ENCODE measurements around the gene GPRC5D.
A peak's percentile ranks its signal among the peaks of the same experiment; 100 is the strongest.

The GPRC5D gene

DNA sequence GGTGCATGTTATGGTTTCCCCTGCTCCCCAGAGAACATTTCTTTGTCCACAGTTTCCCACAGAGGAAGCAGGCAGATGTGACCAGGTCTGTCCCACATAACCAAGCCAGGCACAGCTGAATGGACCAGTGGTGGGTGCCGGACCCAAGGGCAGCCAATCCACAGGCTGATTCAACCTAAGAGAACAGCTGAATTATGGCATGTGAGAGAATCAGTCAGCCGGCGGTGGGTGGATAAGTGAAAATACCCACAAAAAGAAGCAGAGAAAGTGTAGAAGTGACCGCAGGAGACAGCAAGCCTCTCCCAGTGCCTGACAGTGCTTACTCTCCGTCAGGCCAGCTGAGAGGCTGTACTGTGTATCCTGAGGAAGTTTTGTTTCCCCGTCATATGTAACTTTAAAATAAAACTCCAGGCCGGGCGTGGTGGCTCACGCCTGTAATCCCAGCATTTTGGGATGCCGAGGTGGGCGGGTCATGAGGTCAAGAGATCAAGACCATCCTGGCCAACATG, 14.9 kb downstream of the GPRC5D start:
- no peak for DNase-seq (ENCODE audit: low spot score)

DNA sequence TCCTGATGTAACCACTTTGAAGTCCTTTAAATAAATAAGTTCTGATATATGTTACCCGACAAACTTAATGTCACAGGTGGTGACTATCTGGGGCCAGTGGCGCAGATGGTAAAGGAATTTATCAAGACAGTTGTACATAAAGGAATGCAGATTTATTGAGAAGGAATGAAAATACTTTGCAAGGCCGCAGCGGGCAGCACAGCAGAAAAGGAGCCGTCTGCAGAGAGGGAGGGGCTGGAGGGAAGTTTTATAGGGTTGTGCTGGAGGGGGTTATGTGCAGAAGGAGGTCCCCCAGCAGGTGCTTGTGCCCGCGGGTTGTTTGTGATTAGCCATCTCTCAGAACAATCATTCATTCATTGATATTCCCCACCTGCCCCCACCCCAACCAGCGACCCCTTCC, 17.4 kb downstream of the GPRC5D start:
- no peak for DNase-seq (ENCODE audit: low spot score)

DNA sequence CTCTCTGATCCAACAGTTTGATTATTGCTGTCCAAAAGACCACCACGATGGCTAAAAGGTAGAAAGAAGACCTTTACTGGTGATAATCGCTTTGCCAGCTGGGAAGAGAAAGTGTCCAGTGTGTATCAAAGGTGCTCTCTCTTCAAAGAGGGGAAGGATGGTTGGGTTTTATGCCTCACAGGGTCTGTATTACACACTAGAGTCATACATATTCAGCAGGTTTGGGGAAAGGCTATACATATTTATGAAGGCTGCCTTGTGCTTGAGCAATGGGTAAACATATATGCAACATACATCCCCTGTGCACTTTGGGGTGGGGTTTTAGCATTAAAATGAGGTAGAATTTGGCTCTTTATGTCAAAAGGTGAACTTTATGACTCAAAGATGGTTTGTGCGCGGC, 18.2 kb downstream of the GPRC5D start:
- DNase-seq (ENCODE audit: low spot score) = no peak

DNA sequence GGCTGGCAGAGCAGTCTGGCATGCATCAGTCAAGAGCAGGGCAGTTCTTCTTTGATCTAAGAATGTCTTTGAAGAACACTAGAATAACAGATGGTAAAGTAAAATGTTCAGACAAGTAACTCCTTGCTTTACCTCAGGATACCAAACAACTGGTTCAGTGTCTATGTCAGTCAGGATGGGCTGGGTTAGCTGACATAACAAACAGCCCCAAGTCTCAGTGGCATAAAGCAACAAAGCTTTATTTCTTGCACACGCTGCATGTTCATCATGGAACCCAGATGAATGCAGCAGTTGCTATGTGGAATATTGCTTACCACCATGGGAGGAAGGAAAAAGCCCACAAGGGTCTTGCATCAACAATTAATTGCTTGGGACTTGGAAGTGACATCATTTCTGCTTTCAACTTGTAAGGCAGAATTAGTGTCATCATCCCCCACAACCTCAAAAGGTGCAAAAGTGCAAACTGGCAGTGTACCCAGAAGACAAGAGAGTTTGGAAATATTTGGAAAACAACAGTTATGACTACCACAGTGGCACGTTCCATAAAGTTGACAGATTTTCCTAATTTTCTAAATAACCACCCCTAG, 21.2 kb downstream of the GPRC5D start:
- DNase-seq (ENCODE audit: low spot score) = no peak

DNA sequence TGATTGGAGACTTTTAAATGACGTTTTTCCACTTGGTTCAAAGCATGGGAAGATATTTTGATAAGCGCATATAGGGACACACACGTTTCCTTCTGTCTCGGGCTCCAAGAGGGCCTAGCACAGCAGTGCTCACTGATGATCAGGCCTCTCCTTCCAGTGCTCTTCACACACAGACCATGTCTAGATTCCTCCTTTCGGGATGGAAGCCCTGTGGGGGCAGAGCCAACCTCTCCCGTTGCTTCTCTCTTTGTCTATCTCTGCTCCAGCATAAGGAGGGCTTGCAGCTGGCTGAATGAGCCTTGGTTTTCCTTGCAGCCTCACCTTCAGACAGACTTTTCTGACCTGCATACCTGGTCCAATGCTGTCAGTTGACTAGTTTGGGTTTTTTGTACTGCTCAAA, 22.3 kb downstream of the GPRC5D start:
- no peak for DNase-seq (ENCODE audit: low spot score)

DNA sequence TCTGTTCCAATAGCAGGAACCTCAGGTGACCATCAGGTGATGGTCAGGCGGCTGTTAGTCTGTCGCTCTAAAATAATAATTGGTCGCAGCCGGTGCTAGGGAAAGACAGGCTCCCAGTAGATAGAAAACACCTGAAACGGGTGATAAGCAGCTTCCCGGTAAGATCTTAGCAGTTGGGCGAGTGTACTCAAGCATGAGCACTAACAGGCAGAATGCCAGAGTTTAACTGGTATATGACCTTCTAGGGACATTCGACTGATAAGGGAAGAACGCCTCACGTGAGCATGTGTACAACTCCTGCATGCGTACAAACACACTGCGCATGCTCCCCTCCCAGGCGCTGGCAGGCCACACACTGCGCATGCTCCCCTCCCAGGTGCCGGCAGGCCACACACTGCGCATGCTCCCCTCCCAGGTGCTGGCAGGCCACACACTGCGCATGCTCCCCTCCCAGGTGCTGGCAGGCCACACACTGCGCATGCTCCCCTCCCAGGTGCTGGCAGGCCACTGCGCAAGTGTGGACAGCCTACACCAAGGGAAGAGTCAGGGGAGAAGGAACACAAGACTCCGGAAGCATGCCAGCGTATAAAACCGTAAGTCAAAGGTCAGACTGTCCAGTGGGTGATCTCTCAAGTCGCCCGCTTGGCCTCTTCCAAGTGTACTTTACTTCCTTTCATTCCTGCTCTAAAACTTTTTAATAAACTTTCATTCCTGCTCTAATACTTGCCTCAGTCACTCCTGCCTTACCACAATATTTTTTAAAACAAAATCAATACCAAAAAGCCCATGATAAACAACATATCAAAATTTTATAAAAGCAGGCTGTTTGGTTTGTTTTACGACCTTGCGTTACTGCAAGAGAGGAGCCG, 24.5 kb downstream of the GPRC5D start:
- no peak for DNase-seq (ENCODE audit: low spot score)

DNA sequence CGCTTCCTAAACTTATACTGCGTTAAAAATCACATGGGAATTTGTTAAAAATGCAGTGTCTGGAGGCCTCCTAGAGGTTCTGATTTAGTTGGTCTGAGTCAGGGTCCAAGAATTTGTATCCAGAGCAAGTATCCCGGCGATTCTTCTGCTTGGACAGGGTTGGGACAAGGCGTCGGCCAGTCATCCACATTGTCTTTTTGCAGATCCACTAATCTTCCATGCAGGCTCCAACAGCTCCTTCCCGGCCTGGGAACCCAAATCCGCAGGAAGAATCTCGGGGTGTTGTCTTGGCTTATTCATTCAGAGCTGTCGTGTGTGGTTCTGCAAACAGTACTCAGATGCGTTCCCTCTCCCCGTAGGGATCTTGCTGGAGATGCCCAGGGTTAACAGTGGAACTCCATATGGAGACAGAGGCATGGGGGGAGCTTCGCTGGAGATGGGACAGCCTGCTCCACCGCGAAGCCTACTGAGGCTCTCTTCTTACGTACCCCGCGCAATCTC, 25.3 kb downstream of the GPRC5D start:
- DNase-seq (ENCODE audit: low spot score) = no peak

DNA sequence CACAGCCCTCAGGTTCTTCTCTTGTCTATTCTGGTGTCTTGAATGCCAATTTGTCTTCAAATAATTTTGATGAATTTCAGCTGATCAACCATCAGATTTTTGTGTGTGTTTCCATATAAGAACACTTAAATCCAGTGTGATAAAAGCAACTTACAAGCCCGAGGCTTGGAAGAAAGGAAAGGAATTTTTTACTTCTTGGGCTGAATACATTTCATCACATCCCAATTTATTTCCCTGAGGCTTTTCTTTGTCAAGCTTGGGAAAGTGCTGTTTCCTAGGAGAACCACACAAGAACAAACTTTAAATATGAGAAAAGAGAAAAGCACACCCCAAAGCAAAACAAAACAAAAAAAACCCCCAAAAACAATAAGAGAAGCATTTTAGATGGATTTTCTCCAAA, 26.6 kb downstream of the GPRC5D start:
- no peak for DNase-seq (ENCODE audit: low spot score)

DNA sequence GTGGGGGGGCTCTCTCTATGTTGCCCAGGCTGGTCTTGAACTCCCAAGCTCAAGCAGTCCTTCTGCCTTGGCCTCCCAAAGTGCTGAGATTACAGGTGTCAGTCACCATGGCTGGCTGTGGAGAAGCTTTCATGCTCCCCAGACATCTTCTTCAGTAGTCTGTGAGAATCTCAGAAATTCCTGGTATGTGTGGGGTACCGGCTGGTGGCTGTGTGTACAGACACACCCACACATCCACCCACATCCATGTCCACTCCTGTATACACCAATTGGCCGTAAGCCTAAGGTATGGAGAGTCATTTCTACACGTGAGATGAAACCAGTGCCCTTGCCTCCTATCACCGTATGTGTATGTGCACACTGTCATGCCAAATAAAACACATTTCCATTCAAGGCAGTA, 27.8 kb downstream of the GPRC5D start:
- DNase-seq (ENCODE audit: low spot score) = no peak

DNA sequence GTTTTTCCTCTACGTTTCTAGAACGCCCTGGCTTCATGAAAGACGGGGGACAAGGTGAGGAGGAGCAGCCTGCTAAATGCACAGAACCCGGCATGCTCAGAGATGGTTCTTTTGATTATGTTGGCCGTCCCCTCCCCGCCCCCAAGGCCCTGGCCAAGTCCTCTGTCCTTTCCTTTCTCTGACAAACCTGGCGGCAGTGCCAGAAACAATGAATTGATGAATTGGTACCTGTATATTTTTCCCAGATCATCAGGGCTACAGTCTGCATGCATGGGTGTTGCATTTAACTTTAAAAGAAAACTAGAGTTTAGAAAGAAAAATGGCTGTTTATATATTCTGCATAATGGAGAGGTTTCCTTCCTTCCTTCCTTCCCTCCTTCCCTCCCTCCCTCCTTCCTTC, 29.0 kb downstream of the GPRC5D start:
- DNase-seq (ENCODE audit: low spot score) = no peak

DNA sequence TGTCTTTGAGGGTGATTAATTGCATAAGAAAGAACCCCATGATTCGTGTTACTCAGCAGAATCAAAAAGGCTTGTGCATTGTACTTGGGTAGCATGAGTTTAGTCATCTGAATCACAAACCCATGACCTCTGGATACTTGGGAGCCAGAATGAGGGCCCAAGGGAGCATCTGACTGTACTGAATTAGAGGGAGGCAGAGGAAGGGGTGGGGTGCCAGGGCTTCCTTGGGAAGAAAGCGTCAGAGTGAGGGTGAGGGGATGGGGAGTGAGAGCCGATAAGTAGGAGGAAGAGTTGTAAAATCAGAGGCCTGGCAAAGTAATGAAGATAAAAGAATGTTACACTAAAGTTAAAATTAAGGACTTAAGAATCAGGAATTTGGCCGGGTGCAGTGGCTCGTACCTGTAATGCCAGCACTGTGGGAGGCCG, 29.8 kb downstream of the GPRC5D start:
- DNase-seq (ENCODE audit: low spot score) = peak; percentile 48

DNA sequence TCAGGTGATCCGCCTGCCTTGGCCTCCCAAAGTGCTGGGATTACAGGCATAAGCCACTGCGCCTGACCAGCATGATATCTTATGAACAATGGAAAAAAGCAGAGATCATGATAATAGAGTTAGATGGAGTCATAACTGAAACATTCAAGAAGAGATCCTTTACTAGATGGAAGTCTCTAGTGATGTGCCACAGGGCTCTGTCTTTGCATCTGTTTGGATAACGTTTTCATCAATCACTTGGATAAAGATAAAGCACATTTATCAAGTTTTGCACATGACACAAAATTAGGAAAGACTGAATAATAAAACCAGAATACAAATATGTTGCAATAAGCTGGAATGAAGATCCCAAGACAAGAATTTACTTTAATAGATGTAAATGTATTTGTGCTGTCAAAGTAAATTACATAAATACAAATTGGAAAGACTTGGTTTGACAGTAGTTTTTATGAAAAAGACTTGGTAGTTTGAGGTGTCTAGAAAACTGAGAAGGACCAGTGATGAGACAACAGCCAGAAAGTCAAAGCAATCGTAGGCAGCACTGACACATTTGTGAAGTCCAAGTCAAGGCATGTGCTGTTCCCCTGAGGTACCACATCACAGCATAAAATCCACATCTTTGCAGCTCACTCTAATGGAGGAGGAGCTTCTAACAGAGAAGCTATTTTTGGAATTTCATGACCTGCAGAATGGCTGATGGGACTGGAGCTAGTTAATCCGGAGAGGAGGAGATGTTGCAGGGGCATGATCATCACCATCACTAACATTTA, 32.1 kb downstream of the GPRC5D start:
- no peak for DNase-seq (ENCODE audit: low spot score)

DNA sequence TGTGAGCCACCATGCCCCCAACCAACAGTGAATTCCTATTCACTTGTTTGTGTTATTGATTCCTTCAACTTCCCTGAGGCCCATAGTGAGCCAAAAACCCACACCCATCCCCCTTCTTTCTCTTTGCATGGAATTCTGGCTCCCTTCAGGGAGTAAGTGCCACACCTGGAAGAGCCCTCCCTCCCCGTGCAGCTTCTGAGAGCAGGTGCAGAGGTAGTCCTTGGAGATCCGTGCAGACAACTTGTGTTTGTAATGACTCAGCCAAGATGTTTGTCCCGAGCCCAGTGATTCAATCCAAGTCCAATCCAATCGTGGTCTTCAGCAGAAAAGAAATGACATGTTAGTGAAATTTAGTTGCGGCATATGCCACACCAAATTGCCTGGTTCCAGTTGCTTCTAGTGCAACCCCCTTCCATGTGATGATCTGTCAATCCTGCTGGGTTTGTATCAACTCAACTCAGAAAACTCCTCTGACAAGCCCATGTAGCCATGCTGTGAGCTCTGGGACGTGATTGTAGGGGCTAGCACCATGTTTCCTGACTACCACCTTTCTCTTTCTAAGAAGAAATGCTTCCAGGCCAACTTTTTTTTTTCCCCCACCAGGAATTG, 33.1 kb downstream of the GPRC5D start:
- DNase-seq (ENCODE audit: low spot score) = no peak

DNA sequence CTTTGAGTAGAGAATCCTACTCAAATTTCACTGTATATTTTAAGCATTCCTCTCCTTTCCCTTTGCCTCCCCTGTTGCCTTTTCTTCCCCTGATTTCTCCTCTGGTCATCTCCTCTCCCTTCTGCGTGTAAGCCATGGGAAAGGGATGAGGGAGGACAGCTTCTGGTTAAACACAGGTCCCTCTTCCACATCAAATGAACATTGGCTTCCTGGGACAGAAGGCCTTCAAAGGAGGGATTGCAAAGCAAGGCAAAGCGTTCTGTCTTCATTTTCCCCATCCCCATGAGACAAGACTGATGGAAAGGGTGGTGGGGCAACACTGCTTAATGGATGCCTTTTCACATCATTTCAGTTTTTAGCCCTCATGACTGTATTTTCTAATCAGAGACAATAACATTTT, 34.5 kb downstream of the GPRC5D start:
- no peak for DNase-seq (ENCODE audit: low spot score)

DNA sequence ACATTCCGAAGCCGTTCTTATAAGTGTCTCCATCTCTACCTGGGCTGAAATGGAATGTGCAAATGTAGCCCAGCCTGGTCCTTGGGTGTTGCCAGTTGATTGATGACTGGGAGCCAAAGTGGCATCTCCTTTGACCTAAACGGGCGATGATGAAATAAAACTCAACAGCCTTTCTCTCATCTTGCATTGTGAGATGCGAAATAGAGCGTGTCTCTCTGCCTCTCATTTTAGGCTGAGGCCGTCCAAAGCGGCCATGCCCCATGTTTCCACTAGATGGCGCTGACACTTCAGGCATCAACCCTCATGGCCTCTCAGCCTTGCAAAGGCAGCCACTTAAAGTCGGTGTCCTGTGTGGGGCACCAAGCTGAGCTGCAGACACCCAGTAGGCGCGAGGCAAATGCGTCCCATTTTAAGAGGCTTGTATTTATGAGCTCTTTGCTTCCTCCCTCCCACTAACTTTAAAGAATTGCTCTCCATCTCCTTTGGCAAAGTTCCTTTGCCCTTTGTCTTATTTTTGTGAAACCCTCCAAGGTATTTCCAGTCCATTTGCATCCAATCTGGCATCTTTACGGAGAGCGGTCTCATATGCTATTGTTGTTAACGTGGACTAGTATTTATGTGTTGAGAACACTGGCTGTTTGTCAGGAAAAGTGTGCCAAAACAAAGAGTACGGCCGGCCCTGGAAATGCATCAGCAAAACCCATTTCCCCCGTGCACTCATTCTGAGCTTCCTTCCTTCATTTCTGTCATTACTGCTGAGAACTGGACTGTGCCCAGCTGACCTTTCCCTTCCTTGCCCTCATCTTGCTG, 35.6 kb downstream of the GPRC5D start:
- peak; percentile 89 for DNase-seq (ENCODE audit: low spot score)

DNA sequence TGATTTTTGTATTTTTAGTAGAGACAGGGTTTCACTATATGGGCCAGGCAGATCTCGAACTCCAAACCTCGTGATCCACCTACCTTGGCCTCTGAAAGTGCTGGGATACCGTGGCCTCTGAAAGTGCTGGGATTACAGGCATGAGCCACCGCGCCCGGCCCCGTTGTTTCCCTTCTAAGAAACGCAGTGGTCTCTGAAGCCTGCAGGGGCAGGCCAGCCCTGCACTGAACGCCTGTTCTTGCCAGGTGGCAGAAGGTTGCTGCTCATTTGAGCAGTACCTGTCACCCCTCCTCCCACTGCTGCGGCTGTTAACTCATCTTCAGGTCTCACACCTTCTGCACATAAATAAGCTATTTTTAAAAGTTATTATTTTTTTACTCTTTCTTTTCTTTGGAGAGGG, 36.3 kb downstream of the GPRC5D start:
- no peak for DNase-seq (ENCODE audit: low spot score)

DNA sequence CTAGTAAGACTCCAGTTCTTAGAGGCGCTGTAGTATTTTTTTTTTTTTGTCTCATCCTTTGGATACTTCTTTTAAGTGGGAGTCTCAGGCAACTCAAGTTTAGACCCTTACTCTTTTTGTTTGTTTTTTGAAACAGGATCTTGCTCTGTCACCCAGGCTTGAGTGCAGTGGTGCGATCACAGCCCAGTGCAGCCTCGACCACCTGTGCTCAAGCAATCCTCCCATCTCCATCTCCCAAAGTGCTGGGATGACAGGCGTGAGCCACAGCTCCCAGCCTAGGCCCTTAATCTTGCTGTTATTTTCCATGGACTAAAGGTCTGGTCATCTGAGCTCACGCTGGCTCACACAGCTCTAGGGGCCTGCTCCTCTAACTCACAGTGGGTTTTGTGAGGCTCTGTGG, 39.3 kb downstream of the GPRC5D start:
- no peak for DNase-seq (ENCODE audit: low spot score)

DNA sequence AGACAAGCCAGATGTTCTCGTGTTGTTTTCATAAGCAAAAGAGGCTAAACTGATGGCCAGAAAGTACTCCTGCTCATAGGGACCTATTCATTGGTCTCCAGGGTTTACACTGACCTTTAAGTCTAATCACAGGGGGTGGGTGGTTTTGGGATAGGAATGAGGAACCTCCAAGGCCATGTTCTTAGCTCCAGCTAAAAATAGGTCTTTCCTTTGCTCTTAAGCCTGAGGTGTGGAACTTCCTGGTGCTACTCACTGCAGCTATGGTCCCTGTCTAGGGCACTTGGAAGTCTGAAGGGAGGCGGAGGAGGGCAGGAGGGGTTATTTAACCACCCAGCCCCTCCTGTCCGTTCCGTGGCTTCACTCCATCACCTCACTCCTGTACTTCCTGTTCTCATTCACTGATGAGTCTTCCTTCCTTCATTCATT, 42.0 kb downstream of the GPRC5D start:
- DNase-seq (ENCODE audit: low spot score) = no peak

DNA sequence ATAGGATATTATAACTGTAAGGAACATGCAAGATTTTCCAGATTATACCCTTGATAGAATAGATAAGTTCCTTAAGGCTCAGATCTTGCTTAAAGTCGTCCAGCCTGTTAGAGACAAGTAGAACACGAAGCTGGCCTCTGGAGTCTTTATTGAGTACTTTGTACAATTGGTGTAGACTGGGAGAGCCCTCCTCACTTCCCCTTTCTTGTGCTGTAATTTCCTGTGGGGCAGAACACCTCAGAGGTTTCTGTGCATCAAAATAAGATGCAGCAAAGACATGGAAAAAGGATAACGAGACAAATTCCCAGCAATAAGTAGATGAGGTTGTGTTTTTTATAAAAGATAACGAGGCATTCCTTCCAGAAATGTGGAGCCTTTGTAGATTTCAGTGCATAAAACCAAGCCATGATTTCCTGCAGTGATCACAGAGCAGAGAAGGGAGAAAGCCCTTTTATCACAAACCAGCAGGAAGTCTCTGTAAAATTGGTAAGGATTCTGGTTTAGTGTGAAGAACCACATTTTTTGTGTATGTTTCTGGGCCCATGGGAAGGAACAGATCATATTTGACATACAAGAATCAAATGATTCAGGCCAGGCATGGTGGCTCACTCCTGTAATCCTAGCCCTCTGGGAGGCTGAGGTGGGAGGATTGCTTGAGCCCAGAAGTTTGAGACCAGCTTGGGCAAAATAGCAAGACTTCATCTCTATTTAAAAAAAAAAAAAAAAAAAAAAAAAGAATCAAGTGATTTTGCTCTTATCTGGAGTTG, 42.6 kb downstream of the GPRC5D start:
- DNase-seq (ENCODE audit: low spot score) = no peak

DNA sequence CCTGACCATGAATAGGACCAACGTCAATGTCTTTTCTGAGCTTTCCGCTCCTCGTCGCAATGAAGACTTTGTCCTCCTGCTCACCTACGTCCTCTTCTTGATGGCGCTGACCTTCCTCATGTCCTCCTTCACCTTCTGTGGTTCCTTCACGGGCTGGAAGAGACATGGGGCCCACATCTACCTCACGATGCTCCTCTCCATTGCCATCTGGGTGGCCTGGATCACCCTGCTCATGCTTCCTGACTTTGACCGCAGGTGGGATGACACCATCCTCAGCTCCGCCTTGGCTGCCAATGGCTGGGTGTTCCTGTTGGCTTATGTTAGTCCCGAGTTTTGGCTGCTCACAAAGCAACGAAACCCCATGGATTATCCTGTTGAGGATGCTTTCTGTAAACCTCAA, 43.3 kb downstream of the GPRC5D start:
- no peak for DNase-seq (ENCODE audit: low spot score)

DNA sequence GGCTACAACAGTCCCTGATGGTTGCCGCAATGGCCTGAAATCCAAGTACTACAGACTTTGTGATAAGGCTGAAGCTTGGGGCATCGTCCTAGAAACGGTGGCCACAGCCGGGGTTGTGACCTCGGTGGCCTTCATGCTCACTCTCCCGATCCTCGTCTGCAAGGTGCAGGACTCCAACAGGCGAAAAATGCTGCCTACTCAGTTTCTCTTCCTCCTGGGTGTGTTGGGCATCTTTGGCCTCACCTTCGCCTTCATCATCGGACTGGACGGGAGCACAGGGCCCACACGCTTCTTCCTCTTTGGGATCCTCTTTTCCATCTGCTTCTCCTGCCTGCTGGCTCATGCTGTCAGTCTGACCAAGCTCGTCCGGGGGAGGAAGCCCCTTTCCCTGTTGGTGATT, 43.7 kb downstream of the GPRC5D start:
- no peak for DNase-seq (ENCODE audit: low spot score)

Data from kidney capillary endothelial cell (primary cell).